Adrenal gland (tissue), 12 donors: ENCODE results near the gene TTC27. TPM values are rescaled to one million over a fixed set of nuclear protein-coding genes. Genes with fewer than 3 reads are reported as not detected.
A peak's percentile ranks its signal among the peaks of the same experiment; 100 is the strongest.
"Not testable (repeated sequence)": the region's sequence is repeated elsewhere in the genome, so short reads cannot be mapped to it uniquely, and the experiment has no call there.

Experiments used
- DNase-seq, 7 donors: peaks; one replicate each; pipeline ENCODE4 v3.0.0-alpha.2; 2019 to 2020
- H3K27ac ChIP-seq, 5 donors: fragments of 200-600 bp; sonication (generic) in 4 of 5; 1 replicate in 3 of 5; 2 replicates in 2 of 5; pipeline versions ENCODE4 v1.5.1 to v1.8.0; 2016 to 2020; ENCODE audit warnings: mild to moderate bottlenecking in 1 of 5
- H3K27me3 ChIP-seq: fragments of 200-600 bp; 2 replicates; pipeline ENCODE4 v1.8.0; 2021
- H3K36me3 ChIP-seq, 2 donors: fragments of 200-600 bp; replicated peaks in 1 of 2; 1 replicate in 1 of 2; 2 replicates in 1 of 2; pipeline versions ENCODE4 v1.5.1 to v1.8.0; 2018 to 2022
- H3K4me1 ChIP-seq, 2 donors: fragments of 200-600 bp; replicated peaks in 1 of 2; 1 replicate in 1 of 2; 2 replicates in 1 of 2; pipeline versions ENCODE4 v1.5.1 to v1.8.0; 2018 to 2021
- H3K4me3 ChIP-seq, 4 donors: fragments of 200-600 bp; sonication (generic) in 3 of 4; one replicate each; pipeline ENCODE4 v1.5.1; 2016 to 2018
- H3K9me3 ChIP-seq, 3 donors: fragments of 200-600 bp; sonication (generic) in 1 of 3; replicated peaks in 1 of 3; 1 replicate in 2 of 3; 2 replicates in 1 of 3; pipeline versions ENCODE4 v1.5.1 to v1.8.0; 2016 to 2021
- CTCF ChIP-seq, 6 experiments: fragments of 450-650 bp in 4 of 6; fragments of 200-600 bp in 2 of 6; sonication (generic) in 1 of 6; IDR thresholded peaks; 1 replicate in 5 of 6; 2 replicates in 1 of 6; pipeline versions ENCODE4 v1.5.1 to v1.8.0; 2016 to 2021; ENCODE audit warnings: antibody characterized with exemption in 6 of 6, mild to moderate bottlenecking in 2 of 6, moderate library complexity in 1 of 6
- POLR2A ChIP-seq, 2 donors: fragments of 450-650 bp; IDR thresholded peaks; one replicate each; pipeline ENCODE4 v1.6.1; 2017; ENCODE audit warnings: antibody characterized with exemption in 2 of 2, mild to moderate bottlenecking in 2 of 2, moderate library complexity in 1 of 2
- WGBS, 4 donors: extraction: QIAGEN DNeasy Blood & Tissue Kit in 2 of 4; methylation state at CpG; one replicate each; pipeline versions ENCODE4 v1.1.5 to v1.1.7; 2013 to 2017; 5-methylcytosine and 5-hydroxymethylcytosine counted together
- intact Hi-C, 2 donors: fragments of 100-400 bp; cut with DNase I; formaldehyde crosslinking; loops; one replicate each; pipeline versions ENCODE4 v1.14.1 to v1.15.0; 2022 to 2023
- polyA plus RNA-seq, 3 donors: library from polyadenylated mRNA; stranded (reverse); fragments of 200-250 nt in 2 of 3; fragments of 350-450 nt in 1 of 3; fragmentation: Illumina TruSeq in 1 of 3; extraction: RNeasy Lipid Tissue Mini Kit (QIAGEN cat#74804) in 1 of 3; gene quantifications; one replicate each; pipeline ENCODE4 v1.2.3, GENCODE V29; 2013 to 2014
- total RNA-seq, 9 donors: library from RNA; depleted of rRNA in 4 of 9; stranded (reverse); fragments of >200 nt in 4 of 9; fragments of 120-200 nt in 1 of 9; fragmentation: NEBNext Ultra II Directional in 1 of 9; extraction: Animal tissue kit (Norgen Biotek cat#: 25700) in 1 of 9; gene quantifications; one replicate each; pipeline versions ENCODE4 v1.1.0 to v1.2.4, GENCODE V29; 2013 to 2023
- donor health status: healthy with polysubstance abuse.
- donor health status: Bipolar disorder and iron deficiency.
- donor health status: DM: yes; HTN: yes; CAD: no.
- donor health status: DM: no; HTN: no; CAD: no.
- donor health status: DM: no; HTN: no; CAD: no.
- donor health status: DM: yes; HTN: yes; CAD: no.

The TTC27 gene
- total and polyA plus RNA-seq, 12 donors = 5.7 to 31.1 (median 19.8) TPM

- Histone ChIP-seq H3K9me3 (peaks cover 0 to 4% (median 0%) of the 10 kb centered on the region in 3 donors), H3K4me1 (no peaks in the 10 kb centered on the region), H3K36me3 (no peaks in the 10 kb centered on the region), H3K4me3 (no peak overlapping the region), H3K27me3 (no peaks in the 10 kb centered on the region), H3K27ac (no peak overlapping the region)
- 48 to 90% (median 80%) methylated on average over 2 of the region's 2 CpGs for WGBS, 4 donors
- intact Hi-C loops = no loop called here
- no peak for DNase-seq
- TF ChIP-seq CTCF (IDR thresholded peaks at IDR 0.05) = no peak
- TF ChIP-seq POLR2A (IDR thresholded peaks at IDR 0.05) = no peak
Measured at GRCh38 chr2:32752205-32752604, 124.4 kb downstream of the TTC27 start.

- Histone ChIP-seq H3K27ac (no peak overlapping the region), H3K9me3 (peaks cover 0 to 3% (median 0%) of the 10 kb centered on the region in 3 donors), H3K36me3 (no peaks in the 10 kb centered on the region), H3K4me3 (no peak overlapping the region), H3K4me1 (no peaks in the 10 kb centered on the region), H3K27me3 (no peaks in the 10 kb centered on the region)
- TF ChIP-seq POLR2A (IDR thresholded peaks at IDR 0.05) = no peak
- TF ChIP-seq CTCF (IDR thresholded peaks at IDR 0.05) = no peak
- intact Hi-C loops = no loop called here
- WGBS, 4 donors = 95 to 99% (median 98%) methylated on average over 5 of the region's 5 CpGs
- no peak for DNase-seq
Measured at GRCh38 chr2:32752952-32753351, 125.1 kb downstream of the TTC27 start.

- H3K4me1 ChIP-seq, H3K27ac ChIP-seq, H3K36me3 ChIP-seq, H3K4me3 ChIP-seq, DNase-seq, H3K27me3 ChIP-seq, H3K9me3 ChIP-seq, intact Hi-C loops: not testable (repeated sequence)
- 87 to 93% (median 89%) methylated on average over 3 to 30 of the region's 31 CpGs; no CpG with 5 or more reads in 1 of the 4 donors for WGBS, 4 donors
Measured at GRCh38 chr2:32754676-32755075, 126.8 kb downstream of the TTC27 start.

DNA sequence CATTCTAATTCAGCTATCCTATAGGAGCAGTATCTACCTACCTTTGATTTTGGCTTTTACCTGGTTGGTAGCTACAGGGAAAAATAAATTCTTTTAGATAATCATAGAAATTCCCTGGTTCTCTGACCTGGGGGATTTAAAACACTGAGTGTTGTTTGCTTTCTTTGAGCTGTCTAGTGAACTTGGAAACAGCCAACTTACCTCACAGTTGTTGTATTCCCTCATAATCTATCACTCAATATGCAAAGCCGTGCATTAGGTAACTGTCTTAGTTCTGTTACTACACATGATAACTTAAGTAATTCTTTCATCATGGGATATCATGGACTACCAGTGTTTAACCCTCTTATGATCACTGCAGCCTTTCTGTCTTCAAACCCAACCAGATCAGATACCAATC, 127.8 kb downstream of the TTC27 start:
- no peaks in the 10 kb centered on the region for H3K4me1 ChIP-seq
- H3K9me3 ChIP-seq = no peaks in the 10 kb centered on the region
- DNase-seq = no peak
- no peak overlapping the region for H3K27ac ChIP-seq
- no peak for TF ChIP-seq CTCF (IDR thresholded peaks at IDR 0.05)
- no peak for TF ChIP-seq POLR2A (IDR thresholded peaks at IDR 0.05)
- intact Hi-C loops = no loop called here
- H3K27me3 ChIP-seq = no peaks in the 10 kb centered on the region
- H3K4me3 ChIP-seq = peak overlapping the region in 1 of 4 donors; percentile 26
- no peaks in the 10 kb centered on the region for H3K36me3 ChIP-seq
- 84 to 100% (median 96%) methylated on average over 1 of the region's 1 CpG for WGBS, 4 donors

GRCh38 chr2:32756074-32756727, 128.4 kb downstream of the TTC27 start:
- TF ChIP-seq POLR2A (IDR thresholded peaks at IDR 0.05) = no peak
- no peak for TF ChIP-seq CTCF (IDR thresholded peaks at IDR 0.05)
- Histone ChIP-seq H3K9me3 (no peaks in the 10 kb centered on the region), H3K4me3 (peak overlapping the region in 1 of 4 donors; percentile 26), H3K4me1 (no peaks in the 10 kb centered on the region), H3K27ac (no peak overlapping the region), H3K27me3 (no peaks in the 10 kb centered on the region), H3K36me3 (no peaks in the 10 kb centered on the region)
- 76 to 86% (median 79%) methylated on average over 7 of the region's 7 CpGs for WGBS, 4 donors
- DNase-seq = no peak
- intact Hi-C loops = no loop called here
